ENCODE results near the gene PTPRD. TPM values are rescaled to one million over a fixed set of nuclear protein-coding genes. Genes with fewer than 3 reads are reported as not detected.

Gene PTPRD
- total RNA-seq, 1 donor from 2014 or later, result 6.9 TPM

DNA sequence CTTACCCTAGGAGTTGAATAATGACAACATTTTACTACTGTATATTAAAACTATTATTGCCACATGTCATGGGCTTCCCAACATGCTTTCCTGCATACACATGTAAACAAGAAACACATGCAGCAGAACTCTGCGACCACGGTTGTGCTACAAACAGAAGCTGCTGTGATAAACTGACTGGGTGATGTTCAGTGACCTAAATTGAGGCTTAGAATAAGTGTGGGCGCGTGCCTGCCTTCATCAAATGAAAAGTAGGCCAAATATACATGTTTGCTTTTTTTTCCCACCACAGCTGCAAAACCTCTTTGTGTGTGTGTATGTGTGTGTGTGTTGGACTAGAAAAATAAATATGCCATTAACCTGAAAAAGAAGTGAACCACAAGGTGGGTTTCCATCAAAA lies 1202.1 kb downstream of the PTPRD start:
- TF ChIP-seq, protein P1, sequence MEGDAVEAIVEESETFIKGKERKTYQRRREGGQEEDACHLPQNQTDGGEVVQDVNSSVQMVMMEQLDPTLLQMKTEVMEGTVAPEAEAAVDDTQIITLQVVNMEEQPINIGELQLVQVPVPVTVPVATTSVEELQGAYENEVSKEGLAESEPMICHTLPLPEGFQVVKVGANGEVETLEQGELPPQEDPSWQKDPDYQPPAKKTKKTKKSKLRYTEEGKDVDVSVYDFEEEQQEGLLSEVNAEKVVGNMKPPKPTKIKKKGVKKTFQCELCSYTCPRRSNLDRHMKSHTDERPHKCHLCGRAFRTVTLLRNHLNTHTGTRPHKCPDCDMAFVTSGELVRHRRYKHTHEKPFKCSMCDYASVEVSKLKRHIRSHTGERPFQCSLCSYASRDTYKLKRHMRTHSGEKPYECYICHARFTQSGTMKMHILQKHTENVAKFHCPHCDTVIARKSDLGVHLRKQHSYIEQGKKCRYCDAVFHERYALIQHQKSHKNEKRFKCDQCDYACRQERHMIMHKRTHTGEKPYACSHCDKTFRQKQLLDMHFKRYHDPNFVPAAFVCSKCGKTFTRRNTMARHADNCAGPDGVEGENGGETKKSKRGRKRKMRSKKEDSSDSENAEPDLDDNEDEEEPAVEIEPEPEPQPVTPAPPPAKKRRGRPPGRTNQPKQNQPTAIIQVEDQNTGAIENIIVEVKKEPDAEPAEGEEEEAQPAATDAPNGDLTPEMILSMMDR (IDR thresholded peaks at IDR 0.05), result no peak
- Histone ChIP-seq H3K36me3 (no peaks in the 10 kb centered on the region), H3K27me3 (no peaks in the 10 kb centered on the region), H3K4me3 (no peak overlapping the region), H3K27ac (no peak overlapping the region), H3K4me1 (no peaks in the 10 kb centered on the region), H3K9me3 (no peaks in the 10 kb centered on the region)
- DNase-seq (ENCODE audit: low spot score in 2 of 2), result no peak
- intact Hi-C loops (cut with DNase I), result no loop called here

GRCh38 chr9:9399982-9400381 lies 1212.8 kb downstream of the PTPRD start:
- H3K4me1 ChIP-seq, result no peaks in the 10 kb centered on the region
- no peak overlapping the region for H3K27ac ChIP-seq
- intact Hi-C loops (cut with DNase I), result no loop called here
- H3K9me3 ChIP-seq, result no peaks in the 10 kb centered on the region
- H3K36me3 ChIP-seq, result no peaks in the 10 kb centered on the region
- no peak for DNase-seq (ENCODE audit: low spot score in 2 of 2)
- H3K27me3 ChIP-seq, result no peaks in the 10 kb centered on the region
- TF ChIP-seq, protein P1 (IDR thresholded peaks at IDR 0.05), result no peak
- no peak overlapping the region for H3K4me3 ChIP-seq

DNA sequence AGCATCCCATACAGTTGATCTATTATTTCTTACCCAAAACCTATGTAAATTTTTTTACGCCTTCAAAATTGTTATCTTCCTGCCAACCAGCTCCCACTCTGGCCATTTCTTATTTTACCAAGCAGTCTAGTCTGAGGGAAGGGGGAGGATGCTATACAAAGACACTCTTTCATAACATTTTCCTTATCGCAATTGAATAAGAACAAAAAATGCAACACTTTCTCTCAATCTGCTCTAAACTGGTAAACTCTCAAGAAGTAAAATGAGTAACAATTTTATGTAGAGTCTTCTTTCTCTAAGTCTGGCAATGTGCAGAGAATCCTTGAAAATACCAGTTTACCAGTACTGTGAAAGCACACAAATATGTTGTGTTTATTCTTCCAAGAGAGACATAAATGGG lies 1216.3 kb downstream of the PTPRD start:
- no peaks in the 10 kb centered on the region for H3K9me3 ChIP-seq
- no peaks in the 10 kb centered on the region for H3K27me3 ChIP-seq
- TF ChIP-seq, protein P1 (IDR thresholded peaks at IDR 0.05), result no peak
- H3K36me3 ChIP-seq, result no peaks in the 10 kb centered on the region
- no peak overlapping the region for H3K4me3 ChIP-seq
- H3K27ac ChIP-seq, result no peak overlapping the region
- intact Hi-C loops (cut with DNase I), result no loop called here
- H3K4me1 ChIP-seq, result no peaks in the 10 kb centered on the region
- no peak for DNase-seq (ENCODE audit: low spot score in 2 of 2)

DNA sequence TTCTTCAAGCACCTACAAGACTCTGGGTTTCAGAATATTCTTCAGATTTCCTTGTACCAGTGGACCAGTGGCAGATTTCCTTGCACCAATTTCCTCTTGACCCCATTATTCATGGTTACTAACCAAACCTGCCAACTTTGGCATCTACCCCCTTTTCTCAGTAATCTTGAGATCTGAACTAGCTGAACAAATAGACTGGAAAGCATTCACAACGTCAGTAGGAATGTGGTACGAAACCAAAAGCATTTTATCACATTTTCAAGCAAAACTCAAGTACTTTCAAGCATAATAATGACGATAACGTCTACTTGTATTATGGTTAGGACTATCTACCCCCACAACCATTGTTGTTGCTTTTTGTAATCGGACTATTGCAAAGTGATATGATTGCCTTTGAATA lies 1217.3 kb downstream of the PTPRD start:
- H3K9me3 ChIP-seq, result no peaks in the 10 kb centered on the region
- no peaks in the 10 kb centered on the region for H3K27me3 ChIP-seq
- H3K4me3 ChIP-seq, result no peak overlapping the region
- intact Hi-C loops (cut with DNase I), result no loop called here
- H3K36me3 ChIP-seq, result no peaks in the 10 kb centered on the region
- H3K4me1 ChIP-seq, result no peaks in the 10 kb centered on the region
- DNase-seq (ENCODE audit: low spot score in 2 of 2), result no peak
- TF ChIP-seq, protein P1 (IDR thresholded peaks at IDR 0.05), result no peak
- H3K27ac ChIP-seq, result no peak overlapping the region

DNA sequence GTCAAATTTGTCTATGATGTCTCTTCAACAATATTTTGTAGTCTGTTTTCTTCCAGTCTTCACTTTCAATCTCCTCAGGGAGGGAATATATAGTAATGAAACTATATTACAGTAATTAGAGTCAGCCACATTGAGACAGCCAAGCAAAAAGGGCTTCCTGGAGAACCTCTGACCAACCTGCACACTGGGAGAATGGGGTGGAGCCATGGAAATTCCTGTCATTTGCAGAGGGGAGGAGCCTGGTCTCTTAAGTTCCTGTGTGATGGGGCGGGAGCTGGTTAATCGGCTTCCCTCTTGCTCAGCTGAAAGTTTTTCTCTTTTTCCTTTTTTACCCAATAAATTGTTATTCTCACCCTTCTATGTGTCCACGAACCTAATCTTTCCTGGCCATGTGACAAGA lies 1220.0 kb downstream of the PTPRD start:
- TF ChIP-seq, protein P1 (IDR thresholded peaks at IDR 0.05), result no peak
- DNase-seq (ENCODE audit: low spot score in 2 of 2), result no peak
- Histone ChIP-seq H3K4me1 (no peaks in the 10 kb centered on the region), H3K9me3 (no peaks in the 10 kb centered on the region), H3K27ac (no peak overlapping the region), H3K36me3 (no peaks in the 10 kb centered on the region), H3K4me3 (no peak overlapping the region), H3K27me3 (no peaks in the 10 kb centered on the region)
- intact Hi-C loops (cut with DNase I), result no loop called here

- intact Hi-C loops (cut with DNase I), result no loop called here
- TF ChIP-seq, protein P1 (IDR thresholded peaks at IDR 0.05), result no peak
- Histone ChIP-seq H3K36me3 (no peaks in the 10 kb centered on the region), H3K4me3 (no peak overlapping the region), H3K27ac (no peak overlapping the region), H3K9me3 (no peaks in the 10 kb centered on the region), H3K4me1 (no peaks in the 10 kb centered on the region), H3K27me3 (no peaks in the 10 kb centered on the region)
- no peak for DNase-seq (ENCODE audit: low spot score in 2 of 2)
Measured at GRCh38 chr9:9389904-9390303, 1222.9 kb downstream of the PTPRD start.
